Type B pancreatic cell (in vitro differentiated cells): Measurements from ENCODE around the gene RAPGEF1. TPM values are rescaled to one million over a fixed set of nuclear protein-coding genes. Genes with fewer than 3 reads are reported as not detected.
"Not testable (repeated sequence)": the region's sequence is repeated elsewhere in the genome, so short reads cannot be mapped to it uniquely, and the experiment has no call there.

Experiments
- DNase-seq: peaks from one replicate; pipeline ENCODE4 v3.0.0; 2021; ENCODE audit warnings: mixed read lengths; ENCODE audit not compliant: unreplicated experiment; ENCODE audit errors: extremely low spot score
- H3K27ac Mint-ChIP-seq: 2 replicates; pipeline ENCODE4 v1.8.0; 2021; ENCODE audit warnings: mild to moderate bottlenecking, mixed read lengths
- H3K27me3 Mint-ChIP-seq: 2 replicates; pipeline ENCODE4 v1.8.0; 2021; ENCODE audit warnings: mixed read lengths
- H3K36me3 Mint-ChIP-seq: 2 replicates; pipeline ENCODE4 v1.8.0; 2021; ENCODE audit warnings: mixed read lengths
- H3K4me1 Mint-ChIP-seq: one replicate; pipeline ENCODE4 v1.8.0; 2021; ENCODE audit warnings: mixed read lengths; ENCODE audit not compliant: unreplicated experiment
- H3K4me3 Mint-ChIP-seq: 2 replicates; pipeline ENCODE4 v1.8.0; 2021; ENCODE audit warnings: mild to moderate bottlenecking, mixed read lengths
- H3K9me3 Mint-ChIP-seq: 2 replicates; pipeline ENCODE4 v1.8.0; 2021; ENCODE audit warnings: mixed read lengths
- CTCF ChIP-seq: fragments of 200-600 bp; sonication (generic); conservative IDR thresholded peaks from 2 replicates; pipeline ENCODE4 v1.5.0; 2021; ENCODE audit warnings: antibody characterized with exemption, mild to moderate bottlenecking
- total RNA-seq: library from RNA; stranded (reverse); gene quantifications from 2 replicates; pipeline ENCODE4 v1.2.1, GENCODE V29; 2021; ENCODE audit warnings: low replicate concordance

Gene RAPGEF1
- total RNA-seq, 1 donor from 2014 or later, result 45.9 TPM

GRCh38 chr9:131667576-131667975 is 72.3 kb downstream of the RAPGEF1 start:
- Mint-ChIP-seq H3K4me3 (no peak overlapping the region), H3K27me3 (no peaks in the 10 kb centered on the region)
- no peak for DNase-seq

GRCh38 chr9:131666774-131667173 is 73.1 kb downstream of the RAPGEF1 start:
- peaks cover 32% of the 10 kb centered on the region for H3K4me1 Mint-ChIP-seq

More at GRCh38 chr9:131667576-131667975, 72.3 kb downstream of the RAPGEF1 start:
- Mint-ChIP-seq H3K27ac (no peak overlapping the region), H3K36me3 (no peaks in the 10 kb centered on the region), H3K9me3 (no peaks in the 10 kb centered on the region), H3K4me1 (peaks cover 37% of the 10 kb centered on the region)
- no peak for TF ChIP-seq CTCF

GRCh38 chr9:131666029-131666428 is 73.8 kb downstream of the RAPGEF1 start:
- TF ChIP-seq CTCF, result no peak
- DNase-seq, result no peak
- H3K4me3 Mint-ChIP-seq, result no peak overlapping the region
- H3K4me1 Mint-ChIP-seq, result peaks cover 27% of the 10 kb centered on the region
- peaks cover 4% of the 10 kb centered on the region for H3K36me3 Mint-ChIP-seq
- no peak overlapping the region for H3K27ac Mint-ChIP-seq
- H3K27me3 Mint-ChIP-seq, result no peaks in the 10 kb centered on the region
- no peaks in the 10 kb centered on the region for H3K9me3 Mint-ChIP-seq

More at GRCh38 chr9:131666774-131667173, 73.1 kb downstream of the RAPGEF1 start:
- TF ChIP-seq CTCF, result no peak
- no peak for DNase-seq
- no peaks in the 10 kb centered on the region for H3K36me3 Mint-ChIP-seq
- no peak overlapping the region for H3K27ac Mint-ChIP-seq
- no peaks in the 10 kb centered on the region for H3K9me3 Mint-ChIP-seq
- H3K27me3 Mint-ChIP-seq, result no peaks in the 10 kb centered on the region
- no peak overlapping the region for H3K4me3 Mint-ChIP-seq

- Mint-ChIP-seq H3K36me3 (peaks cover 4% of the 10 kb centered on the region), H3K4me1 (peaks cover 23% of the 10 kb centered on the region), H3K27me3 (no peaks in the 10 kb centered on the region), H3K9me3 (no peaks in the 10 kb centered on the region), H3K4me3 (no peak overlapping the region), H3K27ac (no peak overlapping the region)
- no peak for TF ChIP-seq CTCF
- no peak for DNase-seq
Measured at GRCh38 chr9:131663288-131663687, 76.6 kb downstream of the RAPGEF1 start.

GRCh38 chr9:131662289-131662621 is 77.6 kb downstream of the RAPGEF1 start:
- not testable (repeated sequence) for H3K9me3 Mint-ChIP-seq, H3K27me3 Mint-ChIP-seq, H3K36me3 Mint-ChIP-seq, H3K27ac Mint-ChIP-seq, DNase-seq, H3K4me3 Mint-ChIP-seq
- H3K4me1 Mint-ChIP-seq, result peaks cover 25% of the 10 kb centered on the region

- Mint-ChIP-seq H3K4me3 (no peak overlapping the region), H3K36me3 (peaks cover 4% of the 10 kb centered on the region), H3K27ac (no peak overlapping the region), H3K9me3 (no peaks in the 10 kb centered on the region), H3K27me3 (no peaks in the 10 kb centered on the region), H3K4me1 (peaks cover 25% of the 10 kb centered on the region)
- no peak for TF ChIP-seq CTCF
- DNase-seq, result no peak
Measured at GRCh38 chr9:131661568-131662288, 78.1 kb downstream of the RAPGEF1 start.
